ENCODE data around the gene PPIF. TPM values are rescaled to one million over a fixed set of nuclear protein-coding genes. Genes with fewer than 3 reads are reported as not detected.

PPIF gene
- total and polyA plus RNA-seq, 2 of the 13 experiments (the other 11 are each of a cell fraction or from before 2014, with no cell fraction given), result 147 to 157 TPM

DNA sequence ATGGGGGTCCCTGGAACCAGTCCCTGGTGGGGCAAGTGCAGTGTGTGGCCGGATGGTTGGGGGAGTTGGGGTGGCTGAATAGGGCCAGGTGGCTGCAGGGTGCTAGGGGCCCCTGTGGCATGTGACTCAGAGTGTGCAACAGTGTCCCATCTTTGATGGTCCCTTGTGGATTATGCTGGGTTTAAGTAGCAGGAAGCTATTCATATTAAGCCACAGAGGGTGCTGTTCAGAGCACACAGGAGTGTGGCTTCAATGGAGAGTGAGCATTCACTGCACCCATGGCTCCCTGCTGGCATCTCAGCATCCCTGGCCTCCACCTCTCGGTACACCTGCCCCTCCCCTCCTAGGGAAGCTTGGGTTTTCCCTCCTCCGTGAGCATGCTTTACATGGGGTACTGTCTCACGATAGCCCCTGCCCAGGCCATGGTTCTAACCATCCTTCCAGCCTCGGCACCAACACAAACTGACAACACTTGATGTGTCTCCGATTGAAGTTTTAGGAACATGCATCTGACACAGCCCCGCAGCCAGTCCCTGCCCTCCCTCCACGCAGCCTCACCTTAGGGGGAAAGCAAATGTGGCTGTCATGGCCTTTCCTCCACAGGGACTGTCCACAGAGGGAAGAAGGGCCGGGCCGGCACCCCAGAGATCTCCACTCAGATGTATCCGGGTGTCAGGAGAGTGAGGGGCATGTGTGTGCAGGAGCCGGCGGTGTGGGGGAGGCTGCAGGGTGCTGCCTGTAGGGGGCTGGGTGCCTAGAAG, 30.4 kb upstream of the PPIF start (continued):
- TF ChIP-seq, protein P1, sequence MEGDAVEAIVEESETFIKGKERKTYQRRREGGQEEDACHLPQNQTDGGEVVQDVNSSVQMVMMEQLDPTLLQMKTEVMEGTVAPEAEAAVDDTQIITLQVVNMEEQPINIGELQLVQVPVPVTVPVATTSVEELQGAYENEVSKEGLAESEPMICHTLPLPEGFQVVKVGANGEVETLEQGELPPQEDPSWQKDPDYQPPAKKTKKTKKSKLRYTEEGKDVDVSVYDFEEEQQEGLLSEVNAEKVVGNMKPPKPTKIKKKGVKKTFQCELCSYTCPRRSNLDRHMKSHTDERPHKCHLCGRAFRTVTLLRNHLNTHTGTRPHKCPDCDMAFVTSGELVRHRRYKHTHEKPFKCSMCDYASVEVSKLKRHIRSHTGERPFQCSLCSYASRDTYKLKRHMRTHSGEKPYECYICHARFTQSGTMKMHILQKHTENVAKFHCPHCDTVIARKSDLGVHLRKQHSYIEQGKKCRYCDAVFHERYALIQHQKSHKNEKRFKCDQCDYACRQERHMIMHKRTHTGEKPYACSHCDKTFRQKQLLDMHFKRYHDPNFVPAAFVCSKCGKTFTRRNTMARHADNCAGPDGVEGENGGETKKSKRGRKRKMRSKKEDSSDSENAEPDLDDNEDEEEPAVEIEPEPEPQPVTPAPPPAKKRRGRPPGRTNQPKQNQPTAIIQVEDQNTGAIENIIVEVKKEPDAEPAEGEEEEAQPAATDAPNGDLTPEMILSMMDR (CRISPR knock-in tag; IDR thresholded peaks at IDR 0.05), result peak; percentile 18; the same call in 1 of the 2 replicates

DNA sequence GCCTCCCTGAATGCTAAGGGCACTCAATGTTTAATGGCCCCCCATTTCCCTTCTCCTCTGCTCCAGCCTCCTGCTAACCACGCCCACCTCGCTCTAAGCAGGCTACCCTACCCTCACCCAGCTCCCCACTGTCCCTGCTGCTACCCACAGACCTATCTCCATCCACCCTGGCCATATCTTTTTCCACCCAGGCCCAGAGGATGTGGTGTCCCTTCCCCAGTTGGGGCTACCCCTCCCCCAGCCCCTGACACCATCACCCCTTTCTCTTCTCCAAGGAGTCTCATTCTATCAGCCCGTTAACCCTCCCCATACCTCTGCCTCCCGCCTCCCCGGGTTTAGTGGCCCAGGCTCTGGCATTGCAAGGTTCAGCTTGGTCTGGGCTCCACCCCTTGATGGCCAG, 28.9 kb upstream of the PPIF start:
- POLR2A ChIA-PET, result interaction anchor here (1.1 to 1.8 kb wide), 2 partner anchors 17 to 30 kb away, joined by 6 read pairs; no protein-coding TSS in a partner anchor
- intact Hi-C loops (cut with micrococcal nuclease; ENCODE audit: unreplicated experiment) (no loop called here), in situ Hi-C loops (cut with HindIII; ENCODE audit: extremely low pct_ligation_motif_present, low pct_unique_long_range_greater_than_20kb) (no loop called here)
- TF ChIP-seq, protein P2, sequence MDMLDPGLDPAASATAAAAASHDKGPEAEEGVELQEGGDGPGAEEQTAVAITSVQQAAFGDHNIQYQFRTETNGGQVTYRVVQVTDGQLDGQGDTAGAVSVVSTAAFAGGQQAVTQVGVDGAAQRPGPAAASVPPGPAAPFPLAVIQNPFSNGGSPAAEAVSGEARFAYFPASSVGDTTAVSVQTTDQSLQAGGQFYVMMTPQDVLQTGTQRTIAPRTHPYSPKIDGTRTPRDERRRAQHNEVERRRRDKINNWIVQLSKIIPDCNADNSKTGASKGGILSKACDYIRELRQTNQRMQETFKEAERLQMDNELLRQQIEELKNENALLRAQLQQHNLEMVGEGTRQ (IDR thresholded peaks at IDR 0.05; ENCODE audit: low read depth, low read length), result no peak
- TF ChIP-seq, protein P2 (CRISPR knock-in tag; IDR thresholded peaks at IDR 0.05; ENCODE audit: borderline replicate concordance), result no peak
- no peak for TF ChIP-seq GABPB1 (CRISPR knock-in tag; IDR thresholded peaks at IDR 0.05)
- TF ChIP-seq ZNF354B (CRISPR knock-in tag; IDR thresholded peaks at IDR 0.05), result no peak
- TF ChIP-seq RAD51 (IDR thresholded peaks at IDR 0.05; ENCODE audit: borderline replicate concordance), result no peak
- TF ChIP-seq, protein P3, sequence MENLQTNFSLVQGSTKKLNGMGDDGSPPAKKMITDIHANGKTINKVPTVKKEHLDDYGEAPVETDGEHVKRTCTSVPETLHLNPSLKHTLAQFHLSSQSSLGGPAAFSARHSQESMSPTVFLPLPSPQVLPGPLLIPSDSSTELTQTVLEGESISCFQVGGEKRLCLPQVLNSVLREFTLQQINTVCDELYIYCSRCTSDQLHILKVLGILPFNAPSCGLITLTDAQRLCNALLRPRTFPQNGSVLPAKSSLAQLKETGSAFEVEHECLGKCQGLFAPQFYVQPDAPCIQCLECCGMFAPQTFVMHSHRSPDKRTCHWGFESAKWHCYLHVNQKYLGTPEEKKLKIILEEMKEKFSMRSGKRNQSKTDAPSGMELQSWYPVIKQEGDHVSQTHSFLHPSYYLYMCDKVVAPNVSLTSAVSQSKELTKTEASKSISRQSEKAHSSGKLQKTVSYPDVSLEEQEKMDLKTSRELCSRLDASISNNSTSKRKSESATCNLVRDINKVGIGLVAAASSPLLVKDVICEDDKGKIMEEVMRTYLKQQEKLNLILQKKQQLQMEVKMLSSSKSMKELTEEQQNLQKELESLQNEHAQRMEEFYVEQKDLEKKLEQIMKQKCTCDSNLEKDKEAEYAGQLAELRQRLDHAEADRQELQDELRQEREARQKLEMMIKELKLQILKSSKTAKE (CRISPR knock-in tag; IDR thresholded peaks at IDR 0.05; ENCODE audit: borderline replicate concordance), result no peak
- TF ChIP-seq, protein P4, sequence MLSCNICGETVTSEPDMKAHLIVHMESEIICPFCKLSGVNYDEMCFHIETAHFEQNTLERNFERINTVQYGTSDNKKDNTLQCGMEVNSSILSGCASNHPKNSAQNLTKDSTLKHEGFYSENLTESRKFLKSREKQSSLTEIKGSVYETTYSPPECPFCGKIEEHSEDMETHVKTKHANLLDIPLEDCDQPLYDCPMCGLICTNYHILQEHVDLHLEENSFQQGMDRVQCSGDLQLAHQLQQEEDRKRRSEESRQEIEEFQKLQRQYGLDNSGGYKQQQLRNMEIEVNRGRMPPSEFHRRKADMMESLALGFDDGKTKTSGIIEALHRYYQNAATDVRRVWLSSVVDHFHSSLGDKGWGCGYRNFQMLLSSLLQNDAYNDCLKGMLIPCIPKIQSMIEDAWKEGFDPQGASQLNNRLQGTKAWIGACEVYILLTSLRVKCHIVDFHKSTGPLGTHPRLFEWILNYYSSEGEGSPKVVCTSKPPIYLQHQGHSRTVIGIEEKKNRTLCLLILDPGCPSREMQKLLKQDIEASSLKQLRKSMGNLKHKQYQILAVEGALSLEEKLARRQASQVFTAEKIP (CRISPR knock-in tag; IDR thresholded peaks at IDR 0.05; ENCODE audit: borderline replicate concordance), result no peak
- TF ChIP-seq, protein P5, sequence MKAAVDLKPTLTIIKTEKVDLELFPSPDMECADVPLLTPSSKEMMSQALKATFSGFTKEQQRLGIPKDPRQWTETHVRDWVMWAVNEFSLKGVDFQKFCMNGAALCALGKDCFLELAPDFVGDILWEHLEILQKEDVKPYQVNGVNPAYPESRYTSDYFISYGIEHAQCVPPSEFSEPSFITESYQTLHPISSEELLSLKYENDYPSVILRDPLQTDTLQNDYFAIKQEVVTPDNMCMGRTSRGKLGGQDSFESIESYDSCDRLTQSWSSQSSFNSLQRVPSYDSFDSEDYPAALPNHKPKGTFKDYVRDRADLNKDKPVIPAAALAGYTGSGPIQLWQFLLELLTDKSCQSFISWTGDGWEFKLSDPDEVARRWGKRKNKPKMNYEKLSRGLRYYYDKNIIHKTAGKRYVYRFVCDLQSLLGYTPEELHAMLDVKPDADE (CRISPR knock-in tag; IDR thresholded peaks at IDR 0.05), result no peak
- no peak for TF ChIP-seq POLR2AphosphoS2 (IDR thresholded peaks at IDR 0.05; ENCODE audit: low read depth, low read length)

More for the DNA sequence above, 28.9 kb upstream of the PPIF start:
- H3K4me1 ChIP-seq (ENCODE audit: insufficient read depth, low read length), result peaks cover 26% of the 10 kb centered on the region
- no peaks in the 10 kb centered on the region for H3K9me3 ChIP-seq (ENCODE audit: low read length)
- FAIRE-seq (no peak), DNase-seq (ENCODE audit: low spot score) (no peak), ATAC-seq (peak; percentile 4)
- no peaks in the 10 kb centered on the region; a peak in 1 of 5 replicates for H3K27me3 ChIP-seq (ENCODE audit: control insufficient read depth in 1 of 2, insufficient read depth in 2 of 2, low read length in 2 of 2)
- H2AFZ ChIP-seq (ENCODE audit: low read length), result no peak overlapping the region
- H3K36me3 ChIP-seq (replicated peaks in 1 of 2; ENCODE audit: control insufficient read depth in 1 of 2, insufficient read depth in 2 of 2, low read length in 2 of 2), result peaks cover 2 to 7% of the 10 kb centered on the region in 2 experiments; a peak in 1 of 5 replicates
- peak overlapping the region; percentile 69; the same call in 1 of the 2 replicates for H3K4me2 ChIP-seq (ENCODE audit: low read depth, low read length)
- no peaks in the 10 kb centered on the region for H3K79me2 ChIP-seq (ENCODE audit: insufficient read depth, low read length)
- WGBS (ENCODE audit: low lambda C conversion rate), result 79% methylated on average over 5 of the region's 5 CpGs
- H3K4me3 ChIP-seq (replicated peaks in 1 of 3; ENCODE audit: insufficient read depth in 1 of 3, low read depth in 2 of 3, low read length in 3 of 3), result no peak overlapping the region
- H3K9ac ChIP-seq (ENCODE audit: insufficient read depth, low read depth, low read length), result no peak overlapping the region
- H3K27ac ChIP-seq (ENCODE audit: extremely low read length, insufficient read depth, low read length), result no peak overlapping the region
- CTCF ChIA-PET (ENCODE audit: low intra/inter-chr PET ratio, low total read pairs), result no interaction called here
- BruUV-seq (replicated peaks), result no TSS peak
- no peaks in the 10 kb centered on the region; the same call in 1 of the 2 replicates for H4K20me1 ChIP-seq (ENCODE audit: insufficient read depth, low read length)

Measured in HepG2 (cell line).